Measurements from ENCODE around the gene RAB9A. TPM values are rescaled to one million over a fixed set of nuclear protein-coding genes. Genes with fewer than 3 reads are reported as not detected.

RAB9A gene
- total RNA-seq, 1 experiment from 2014 or later = 41.4 TPM

DNA sequence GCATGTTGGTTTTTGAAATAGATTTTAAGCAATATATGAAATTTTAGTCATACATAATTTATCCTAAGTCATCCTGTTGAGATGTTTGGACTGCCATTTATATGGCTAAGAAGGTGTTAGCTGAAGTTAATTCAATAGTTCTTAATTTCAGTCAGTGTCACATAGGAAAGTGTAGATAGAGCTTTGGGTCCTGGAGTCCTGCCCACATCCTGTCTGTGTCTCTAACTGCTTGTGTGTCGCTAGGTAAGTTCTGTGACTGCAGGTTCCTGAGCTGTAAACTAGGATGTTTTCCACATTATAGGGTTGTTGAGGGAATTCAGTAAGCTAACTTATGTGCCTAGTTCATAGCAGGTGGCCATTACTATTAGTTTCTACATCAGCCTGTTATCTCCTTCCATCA lies 66.3 kb downstream of the RAB9A start:
- peaks cover 18% of the 10 kb centered on the region for H3K36me3 Mint-ChIP-seq (ENCODE audit: insufficient read depth, unreplicated experiment)
- no peaks in the 10 kb centered on the region for H3K27me3 Mint-ChIP-seq (ENCODE audit: unreplicated experiment)
- CTCF ChIA-PET = interaction anchor here (0.7 kb wide), 1 partner anchor 467 kb away, joined by 5 read pairs; no protein-coding TSS in a partner anchor
- no TSS peak for BruUV-seq (replicated peaks)
- H3K27ac Mint-ChIP-seq (ENCODE audit: unreplicated experiment) = no peak overlapping the region
- DNase-seq = no peak
- TF ChIP-seq, protein P1, sequence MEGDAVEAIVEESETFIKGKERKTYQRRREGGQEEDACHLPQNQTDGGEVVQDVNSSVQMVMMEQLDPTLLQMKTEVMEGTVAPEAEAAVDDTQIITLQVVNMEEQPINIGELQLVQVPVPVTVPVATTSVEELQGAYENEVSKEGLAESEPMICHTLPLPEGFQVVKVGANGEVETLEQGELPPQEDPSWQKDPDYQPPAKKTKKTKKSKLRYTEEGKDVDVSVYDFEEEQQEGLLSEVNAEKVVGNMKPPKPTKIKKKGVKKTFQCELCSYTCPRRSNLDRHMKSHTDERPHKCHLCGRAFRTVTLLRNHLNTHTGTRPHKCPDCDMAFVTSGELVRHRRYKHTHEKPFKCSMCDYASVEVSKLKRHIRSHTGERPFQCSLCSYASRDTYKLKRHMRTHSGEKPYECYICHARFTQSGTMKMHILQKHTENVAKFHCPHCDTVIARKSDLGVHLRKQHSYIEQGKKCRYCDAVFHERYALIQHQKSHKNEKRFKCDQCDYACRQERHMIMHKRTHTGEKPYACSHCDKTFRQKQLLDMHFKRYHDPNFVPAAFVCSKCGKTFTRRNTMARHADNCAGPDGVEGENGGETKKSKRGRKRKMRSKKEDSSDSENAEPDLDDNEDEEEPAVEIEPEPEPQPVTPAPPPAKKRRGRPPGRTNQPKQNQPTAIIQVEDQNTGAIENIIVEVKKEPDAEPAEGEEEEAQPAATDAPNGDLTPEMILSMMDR (IDR thresholded peaks at IDR 0.05; ENCODE audit: unreplicated experiment) = no peak
- intact Hi-C loops (cut with micrococcal nuclease; ENCODE audit: unreplicated experiment) = loop anchor here (10.0 kb wide), 1 partner anchor 180 kb away; no protein-coding TSS in a partner anchor
- H3K4me1 Mint-ChIP-seq (ENCODE audit: low read depth, unreplicated experiment) = no peaks in the 10 kb centered on the region
- no peak overlapping the region for H3K4me3 Mint-ChIP-seq (ENCODE audit: low read depth, unreplicated experiment)
- H3K9me3 Mint-ChIP-seq (ENCODE audit: low read depth, unreplicated experiment) = no peaks in the 10 kb centered on the region

- H3K36me3 Mint-ChIP-seq (ENCODE audit: insufficient read depth, unreplicated experiment) = peaks cover 16% of the 10 kb centered on the region
- H3K27me3 Mint-ChIP-seq (ENCODE audit: unreplicated experiment) = no peaks in the 10 kb centered on the region
- H3K4me1 Mint-ChIP-seq (ENCODE audit: low read depth, unreplicated experiment) = no peaks in the 10 kb centered on the region
- CTCF ChIA-PET = no interaction called here
- H3K27ac Mint-ChIP-seq (ENCODE audit: unreplicated experiment) = no peak overlapping the region
- intact Hi-C loops (cut with micrococcal nuclease; ENCODE audit: unreplicated experiment) = loop anchor here (10.0 kb wide), 1 partner anchor 178 kb away; no protein-coding TSS in a partner anchor
- BruUV-seq (replicated peaks) = no TSS peak
- TF ChIP-seq, protein P1 (IDR thresholded peaks at IDR 0.05; ENCODE audit: unreplicated experiment) = no peak
- no peak for DNase-seq
- H3K4me3 Mint-ChIP-seq (ENCODE audit: low read depth, unreplicated experiment) = no peak overlapping the region
- H3K9me3 Mint-ChIP-seq (ENCODE audit: low read depth, unreplicated experiment) = no peaks in the 10 kb centered on the region
Measured at GRCh38 chrX:13756381-13756780, 67.5 kb downstream of the RAB9A start.

- no peak overlapping the region for H3K4me3 Mint-ChIP-seq (ENCODE audit: low read depth, unreplicated experiment)
- H3K4me1 Mint-ChIP-seq (ENCODE audit: low read depth, unreplicated experiment) = no peaks in the 10 kb centered on the region
- H3K27ac Mint-ChIP-seq (ENCODE audit: unreplicated experiment) = no peak overlapping the region
- BruUV-seq (replicated peaks) = no TSS peak
- no peak for DNase-seq
- no peaks in the 10 kb centered on the region for H3K27me3 Mint-ChIP-seq (ENCODE audit: unreplicated experiment)
- TF ChIP-seq, protein P1 (IDR thresholded peaks at IDR 0.05; ENCODE audit: unreplicated experiment) = no peak
- CTCF ChIA-PET = no interaction called here
- H3K9me3 Mint-ChIP-seq (ENCODE audit: low read depth, unreplicated experiment) = no peaks in the 10 kb centered on the region
- intact Hi-C loops (cut with micrococcal nuclease; ENCODE audit: unreplicated experiment) = loop anchor here (10.0 kb wide), 1 partner anchor 176 kb away; no protein-coding TSS in a partner anchor
- peaks cover 15% of the 10 kb centered on the region for H3K36me3 Mint-ChIP-seq (ENCODE audit: insufficient read depth, unreplicated experiment)
Measured at GRCh38 chrX:13759152-13759718, 70.3 kb downstream of the RAB9A start.

Other genes with a start within 250 kb of the RAB9A start
- not detected in 2 replicates for gene EGFL6, start 119.5 kb upstream of the RAB9A start, total RNA-seq (2022)
- gene TCEANC, start 36.0 kb upstream of the RAB9A start, total RNA-seq (2022) = 1.7 and 2.1 TPM in 2 replicates
- 20.8 and 25.1 TPM in 2 replicates for gene TRAPPC2, start 45.5 kb downstream of the RAB9A start, total RNA-seq (2022)
- 46.4 and 57.0 TPM in 2 replicates for gene OFD1, start 45.6 kb downstream of the RAB9A start, total RNA-seq (2022)
- 2.3 and 4.3 TPM in 2 replicates for gene GPM6B, start 128.0 kb downstream of the RAB9A start, total RNA-seq (2022)

All from Calu3 (cell line).